ENCODE measurements around the gene MEIS1.

GRCh38 chr2:66428986-66429612 is 5.8 kb upstream of the MEIS1 start:
- TF ChIP-seq, protein P1, sequence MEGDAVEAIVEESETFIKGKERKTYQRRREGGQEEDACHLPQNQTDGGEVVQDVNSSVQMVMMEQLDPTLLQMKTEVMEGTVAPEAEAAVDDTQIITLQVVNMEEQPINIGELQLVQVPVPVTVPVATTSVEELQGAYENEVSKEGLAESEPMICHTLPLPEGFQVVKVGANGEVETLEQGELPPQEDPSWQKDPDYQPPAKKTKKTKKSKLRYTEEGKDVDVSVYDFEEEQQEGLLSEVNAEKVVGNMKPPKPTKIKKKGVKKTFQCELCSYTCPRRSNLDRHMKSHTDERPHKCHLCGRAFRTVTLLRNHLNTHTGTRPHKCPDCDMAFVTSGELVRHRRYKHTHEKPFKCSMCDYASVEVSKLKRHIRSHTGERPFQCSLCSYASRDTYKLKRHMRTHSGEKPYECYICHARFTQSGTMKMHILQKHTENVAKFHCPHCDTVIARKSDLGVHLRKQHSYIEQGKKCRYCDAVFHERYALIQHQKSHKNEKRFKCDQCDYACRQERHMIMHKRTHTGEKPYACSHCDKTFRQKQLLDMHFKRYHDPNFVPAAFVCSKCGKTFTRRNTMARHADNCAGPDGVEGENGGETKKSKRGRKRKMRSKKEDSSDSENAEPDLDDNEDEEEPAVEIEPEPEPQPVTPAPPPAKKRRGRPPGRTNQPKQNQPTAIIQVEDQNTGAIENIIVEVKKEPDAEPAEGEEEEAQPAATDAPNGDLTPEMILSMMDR (conservative IDR thresholded peaks at IDR 0.05; ENCODE audit: low read length), result peak; percentile 91
- TF ChIP-seq EZH2phosphoT487 (IDR thresholded peaks at IDR 0.05; ENCODE audit: borderline replicate concordance, low read depth, low read length), result no peak
